Activated naive CD4-positive, alpha-beta T cell treated with anti-CD3 and anti-CD28 coated beads, Interleukin-2, amount 10 ng/mL, durations not matched to agents 7 days and 5 days (primary cell): ENCODE results near the gene ADCY10.
"Not testable (repeated sequence)": the region's sequence is repeated elsewhere in the genome, so short reads cannot be mapped to it uniquely, and the experiment has no call there.

Source experiments
- CTCF ChIA-PET: fragments of 350-600 bp; sonication (Branson Sonifier 250); formaldehyde crosslinking; loops from one replicate; lab custom pipeline; 2021; ENCODE audit warnings: antibody characterized with exemption; lab: Charles Lee
- DNase-seq: peaks from one replicate; pipeline ENCODE4 v3.0.0-alpha.2; 2020
- H3K27ac Mint-ChIP-seq: one replicate; pipeline ENCODE4 v1.8.0; 2021; ENCODE audit warnings: mild to moderate bottlenecking, moderate library complexity, mixed read lengths
- H3K27me3 Mint-ChIP-seq: one replicate; pipeline ENCODE4 v1.8.0; 2021; ENCODE audit warnings: mild to moderate bottlenecking, mixed read lengths
- H3K36me3 Mint-ChIP-seq: one replicate; pipeline ENCODE4 v1.8.0; 2021; ENCODE audit warnings: mixed read lengths
- H3K4me1 Mint-ChIP-seq: one replicate; pipeline ENCODE4 v1.8.0; 2021; ENCODE audit warnings: mixed read lengths
- H3K4me3 Mint-ChIP-seq: one replicate; pipeline ENCODE4 v1.8.0; 2021; ENCODE audit warnings: mild to moderate bottlenecking, moderate library complexity, mixed read lengths
- H3K9me3 Mint-ChIP-seq: one replicate; pipeline ENCODE4 v1.8.0; 2021; ENCODE audit warnings: mixed read lengths

Gene ADCY10

DNA sequence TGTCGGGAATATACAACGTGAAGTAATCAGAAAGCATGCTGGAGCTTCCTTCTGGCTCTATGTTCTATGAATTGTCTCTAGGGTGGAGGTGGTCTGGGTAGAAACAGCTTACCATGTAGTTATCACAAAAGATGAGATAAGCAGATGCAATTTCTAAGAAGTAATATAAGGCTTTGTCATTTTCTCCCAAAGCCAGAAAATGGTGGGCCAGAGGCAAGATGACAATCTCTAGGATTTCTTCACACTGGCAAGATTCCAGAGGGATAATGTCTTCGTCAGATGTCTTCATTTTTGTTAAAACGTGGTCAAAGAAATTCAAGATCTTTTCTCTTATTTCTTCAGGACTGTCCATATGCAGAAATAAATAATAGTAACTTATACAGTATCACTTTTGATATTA is 77.7 kb downstream of the ADCY10 start:
- no peak for DNase-seq
- CTCF ChIA-PET = no interaction called here
- Mint-ChIP-seq H3K36me3 (no peaks in the 10 kb centered on the region), H3K27ac (no peak overlapping the region), H3K27me3 (peaks cover 15% of the 10 kb centered on the region), H3K4me1 (peaks cover 5% of the 10 kb centered on the region), H3K9me3 (no peaks in the 10 kb centered on the region), H3K4me3 (no peak overlapping the region)

DNA sequence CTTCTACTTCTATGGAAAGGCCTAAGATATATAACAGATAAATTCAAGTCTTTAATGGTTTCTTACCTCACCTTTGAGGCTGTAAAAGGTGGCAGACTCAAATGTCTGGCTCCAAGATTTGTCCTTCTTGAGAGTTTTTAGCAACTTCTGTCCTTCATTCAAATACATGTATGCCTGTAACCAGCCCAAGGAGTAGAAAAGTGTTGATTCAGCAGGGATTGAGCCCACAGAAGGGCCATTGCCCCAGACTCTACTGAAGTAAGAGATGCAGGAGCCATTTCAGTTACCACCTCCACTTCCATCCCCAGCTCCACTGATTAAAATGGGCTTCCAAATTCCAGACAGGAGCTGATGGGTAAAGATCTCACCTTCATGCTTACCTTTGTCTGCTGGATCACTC is 80.0 kb downstream of the ADCY10 start:
- H3K4me3 Mint-ChIP-seq = no peak overlapping the region
- peaks cover 12% of the 10 kb centered on the region for H3K27me3 Mint-ChIP-seq
- DNase-seq = no peak
- H3K36me3 Mint-ChIP-seq = no peaks in the 10 kb centered on the region
- CTCF ChIA-PET = no interaction called here
- H3K4me1 Mint-ChIP-seq = peaks cover 5% of the 10 kb centered on the region
- H3K9me3 Mint-ChIP-seq = no peaks in the 10 kb centered on the region
- H3K27ac Mint-ChIP-seq = no peak overlapping the region

DNA sequence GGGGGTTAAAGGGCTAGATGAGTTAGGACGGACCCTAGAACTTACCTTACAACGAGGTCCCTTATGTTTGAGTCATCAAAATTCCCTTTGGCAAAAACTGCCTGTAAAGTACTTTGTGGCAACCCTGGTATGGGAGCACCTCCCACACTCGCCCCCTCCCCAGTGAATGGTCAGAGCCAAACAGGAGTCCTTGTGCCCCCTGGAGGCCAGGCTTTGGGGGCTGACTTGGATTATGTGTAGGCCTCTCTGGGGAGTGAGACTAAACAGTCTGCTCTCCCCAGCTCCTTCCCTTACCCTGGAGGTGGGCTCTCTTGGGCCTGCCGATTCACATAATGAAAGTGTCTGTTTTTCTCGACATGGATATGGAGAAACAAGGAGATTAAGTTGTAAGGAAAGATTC is 81.2 kb downstream of the ADCY10 start:
- H3K9me3 Mint-ChIP-seq = no peaks in the 10 kb centered on the region
- peaks cover 5% of the 10 kb centered on the region for H3K4me1 Mint-ChIP-seq
- DNase-seq = no peak
- peaks cover 11% of the 10 kb centered on the region for H3K27me3 Mint-ChIP-seq
- CTCF ChIA-PET = no interaction called here
- no peak overlapping the region for H3K4me3 Mint-ChIP-seq
- no peak overlapping the region for H3K27ac Mint-ChIP-seq
- H3K36me3 Mint-ChIP-seq = no peaks in the 10 kb centered on the region

DNA sequence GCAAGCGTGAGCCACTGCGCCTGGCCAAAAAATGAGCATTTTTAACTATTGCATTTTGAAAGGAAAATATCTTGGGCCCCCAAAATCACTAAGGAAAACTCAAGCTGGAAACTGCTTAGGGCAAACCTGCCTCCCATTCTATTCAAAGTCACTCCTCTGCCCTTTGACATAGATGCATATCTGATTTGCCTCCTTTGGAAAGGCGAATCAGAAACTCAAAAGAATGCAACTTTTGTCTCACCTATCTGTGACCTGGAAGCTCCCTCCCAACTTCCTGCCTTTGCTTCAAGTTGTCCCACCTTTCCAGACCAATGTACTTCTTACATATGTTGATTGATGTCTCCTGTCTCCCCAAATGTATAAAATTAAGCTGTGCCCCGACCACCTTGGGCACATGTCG is 83.3 kb downstream of the ADCY10 start:
- not testable (repeated sequence) for H3K4me3 Mint-ChIP-seq, DNase-seq, H3K9me3 Mint-ChIP-seq, H3K36me3 Mint-ChIP-seq, H3K27ac Mint-ChIP-seq, H3K4me1 Mint-ChIP-seq
- CTCF ChIA-PET = interaction anchor here (0.8 kb wide), 1 partner anchor 252 kb away, joined by 3 read pairs; no protein-coding TSS in a partner anchor
- H3K27me3 Mint-ChIP-seq = peaks cover 20% of the 10 kb centered on the region

DNA sequence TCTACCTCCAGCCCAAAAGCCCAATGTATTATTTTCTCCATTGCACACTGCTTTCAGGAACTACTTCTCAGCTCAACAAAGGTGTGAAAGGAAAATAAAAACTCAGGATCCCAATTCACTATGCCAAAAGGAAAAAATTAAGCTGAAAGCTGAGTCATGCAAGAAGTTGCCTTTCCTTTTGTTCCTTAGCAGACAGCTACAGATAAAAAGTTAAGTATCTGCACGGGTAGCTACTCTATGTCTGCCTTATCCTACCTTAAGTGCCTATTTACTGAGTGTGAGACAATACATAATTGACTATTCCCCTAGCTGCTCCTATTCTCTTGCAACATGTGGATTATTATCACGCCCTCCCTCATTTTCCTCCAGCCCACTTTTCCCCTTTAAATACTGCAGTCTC is 84.1 kb downstream of the ADCY10 start:
- DNase-seq = no peak
- H3K27me3 Mint-ChIP-seq = peaks cover 17% of the 10 kb centered on the region
- no peaks in the 10 kb centered on the region for H3K36me3 Mint-ChIP-seq
- H3K27ac Mint-ChIP-seq = no peak overlapping the region
- no peak overlapping the region for H3K4me3 Mint-ChIP-seq
- CTCF ChIA-PET = interaction anchor here (0.5 kb wide), 1 partner anchor 272 kb away, joined by 3 read pairs; no protein-coding TSS in a partner anchor
- no peaks in the 10 kb centered on the region for H3K4me1 Mint-ChIP-seq
- H3K9me3 Mint-ChIP-seq = no peaks in the 10 kb centered on the region

DNA sequence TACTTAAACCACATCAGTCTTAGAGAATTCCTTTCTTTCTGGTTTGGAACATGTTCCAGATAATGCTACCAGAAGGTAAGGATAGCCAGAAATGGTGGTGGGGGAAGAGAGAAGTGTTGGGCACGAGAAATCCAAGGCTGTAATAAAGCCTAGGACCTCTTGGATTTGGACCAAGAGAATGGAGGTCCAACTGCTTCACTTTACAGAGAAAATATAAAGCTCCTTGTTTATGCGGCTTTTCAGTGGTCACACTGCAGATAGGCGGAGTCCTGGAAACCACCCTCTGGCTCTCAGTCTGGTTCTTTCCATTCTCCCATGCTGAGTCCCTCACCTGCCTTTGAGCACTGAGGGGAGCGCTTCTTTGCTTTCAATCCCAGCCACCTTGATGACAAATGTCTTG is 87.8 kb downstream of the ADCY10 start:
- Mint-ChIP-seq H3K4me3 (no peak overlapping the region), H3K36me3 (no peaks in the 10 kb centered on the region), H3K4me1 (peaks cover 5% of the 10 kb centered on the region), H3K9me3 (no peaks in the 10 kb centered on the region), H3K27ac (no peak overlapping the region), H3K27me3 (peaks cover 32% of the 10 kb centered on the region)
- CTCF ChIA-PET = interaction anchor here (0.6 kb wide), 1 partner anchor 260 kb away, joined by 3 read pairs; no protein-coding TSS in a partner anchor
- DNase-seq = no peak

DNA sequence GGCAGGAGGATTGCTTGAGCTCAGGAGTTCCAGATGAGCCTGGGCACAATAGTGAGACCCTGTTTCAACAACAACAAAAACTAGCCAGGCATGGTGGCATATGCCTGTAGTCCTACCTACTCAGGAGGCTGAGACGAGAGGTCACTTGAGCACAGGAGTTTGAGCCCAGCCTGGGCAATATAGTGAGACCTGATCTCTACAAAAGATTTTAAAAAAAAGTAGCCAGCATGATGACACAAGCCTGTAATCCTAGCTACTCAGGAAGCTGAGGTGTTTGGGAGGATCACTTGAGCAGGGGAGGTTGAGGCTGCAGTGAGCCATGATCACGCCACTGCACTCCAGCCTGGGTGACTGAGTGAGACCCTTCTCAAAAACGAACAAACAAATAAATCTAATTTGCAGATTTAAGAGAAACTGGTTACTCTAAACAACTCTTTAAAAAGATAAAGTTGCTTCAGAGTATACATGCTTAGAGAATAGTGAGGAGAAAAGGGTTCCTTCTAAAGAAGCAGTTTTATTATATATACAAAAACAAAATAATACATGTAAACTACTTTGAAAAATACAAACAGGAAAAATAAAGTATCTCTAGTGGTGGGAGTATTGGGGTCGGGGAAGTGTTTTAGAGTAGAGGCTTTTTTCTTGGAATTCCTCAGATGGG is 88.4 kb downstream of the ADCY10 start:
- DNase-seq = no peak
- H3K4me1 Mint-ChIP-seq = peaks cover 5% of the 10 kb centered on the region
- no peaks in the 10 kb centered on the region for H3K9me3 Mint-ChIP-seq
- CTCF ChIA-PET = no interaction called here
- no peak overlapping the region for H3K27ac Mint-ChIP-seq
- H3K27me3 Mint-ChIP-seq = peaks cover 34% of the 10 kb centered on the region
- no peak overlapping the region for H3K4me3 Mint-ChIP-seq
- H3K36me3 Mint-ChIP-seq = no peaks in the 10 kb centered on the region

DNA sequence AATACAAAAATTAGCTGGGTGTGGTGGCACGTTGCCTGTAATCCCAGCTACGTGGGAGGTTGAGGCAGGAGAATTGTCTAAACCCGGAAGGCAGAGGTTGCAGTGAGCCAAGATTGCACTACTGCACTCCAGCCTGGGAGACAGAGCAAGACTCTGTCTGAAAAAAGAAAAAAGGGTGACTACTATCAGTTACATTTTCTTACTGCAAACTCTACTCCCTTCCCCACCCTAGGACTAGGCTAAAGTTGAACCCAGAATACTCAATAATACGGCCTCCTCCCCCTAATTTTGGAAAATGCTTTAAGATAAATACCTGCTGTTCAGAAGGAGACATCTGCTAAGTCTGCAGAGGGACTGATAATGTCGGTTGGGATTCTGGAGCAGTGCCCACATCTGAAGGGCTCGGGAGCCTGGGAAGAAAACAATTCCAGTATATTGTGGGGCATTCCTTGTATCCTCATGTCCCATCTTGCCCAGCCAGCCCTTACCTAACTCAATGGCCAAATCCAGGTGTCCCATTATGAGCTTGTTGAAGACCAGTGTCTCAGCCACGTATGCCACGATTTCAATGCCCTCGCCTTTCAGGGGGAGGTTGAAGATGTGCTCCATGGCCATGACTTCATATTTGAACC is 89.7 kb downstream of the ADCY10 start:
- DNase-seq = no peak
- Mint-ChIP-seq H3K9me3 (no peaks in the 10 kb centered on the region), H3K4me1 (peaks cover 12% of the 10 kb centered on the region), H3K27me3 (peaks cover 43% of the 10 kb centered on the region), H3K27ac (no peak overlapping the region), H3K36me3 (no peaks in the 10 kb centered on the region), H3K4me3 (no peak overlapping the region)
- CTCF ChIA-PET = no interaction called here

DNA sequence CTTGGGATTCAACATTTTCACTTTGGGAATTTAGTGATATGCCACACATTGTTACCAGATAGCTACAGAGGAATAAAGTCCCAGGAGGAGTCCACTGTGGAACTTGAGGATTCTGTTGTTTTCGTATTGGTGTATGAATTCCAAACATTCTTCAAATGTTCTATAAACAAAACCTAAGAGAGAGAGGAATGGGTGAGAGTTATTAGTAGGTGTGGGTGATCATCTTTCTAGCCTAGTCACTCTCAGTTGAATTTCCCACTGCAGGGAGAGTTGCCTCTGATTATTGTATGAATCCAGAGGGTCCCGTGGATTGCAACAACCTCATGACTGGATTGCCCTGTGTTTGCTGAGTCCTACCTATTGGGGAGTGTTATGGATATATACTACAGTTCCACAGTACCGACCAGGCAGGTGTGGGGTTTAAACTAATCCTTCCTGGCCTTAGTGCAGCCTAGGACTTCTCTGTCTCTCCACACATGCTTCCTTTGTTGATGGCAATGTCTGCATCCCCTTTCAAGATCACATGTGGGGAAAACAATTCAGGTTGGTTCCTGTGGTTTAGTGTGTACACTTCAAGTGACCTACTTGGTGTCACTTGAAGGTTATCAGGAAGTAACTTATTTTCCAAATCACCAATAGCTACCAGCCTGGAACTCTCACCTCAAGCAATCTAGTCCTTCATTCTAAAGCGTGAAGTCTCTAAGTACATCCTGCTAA is 91.8 kb downstream of the ADCY10 start:
- Mint-ChIP-seq H3K9me3 (no peaks in the 10 kb centered on the region), H3K27me3 (peaks cover 47% of the 10 kb centered on the region), H3K4me1 (peaks cover 12% of the 10 kb centered on the region), H3K27ac (no peak overlapping the region), H3K36me3 (no peaks in the 10 kb centered on the region), H3K4me3 (no peak overlapping the region)
- DNase-seq = no peak
- CTCF ChIA-PET = interaction anchor here (1.3 kb wide), 1 partner anchor 260 kb away, joined by 4 read pairs; no protein-coding TSS in a partner anchor

DNA sequence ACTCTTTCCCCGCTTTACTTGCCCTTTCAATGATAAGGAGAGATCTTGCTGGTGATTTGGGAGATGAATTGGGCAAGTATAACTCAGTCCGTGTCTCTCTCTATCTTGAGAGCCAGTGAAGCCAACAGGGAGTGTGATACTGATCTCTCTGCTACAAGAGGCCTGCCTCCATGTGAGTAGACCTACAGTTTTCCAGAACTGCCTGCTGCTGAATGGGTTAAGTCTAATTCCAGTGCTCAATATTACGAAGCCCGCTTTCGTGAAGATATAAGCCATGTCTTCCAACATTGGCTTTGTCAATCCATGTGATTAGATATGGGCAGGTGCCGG is 92.6 kb downstream of the ADCY10 start:
- Mint-ChIP-seq H3K27ac (no peak overlapping the region), H3K9me3 (no peaks in the 10 kb centered on the region), H3K36me3 (no peaks in the 10 kb centered on the region), H3K4me1 (peaks cover 12% of the 10 kb centered on the region), H3K4me3 (no peak overlapping the region), H3K27me3 (peaks cover 39% of the 10 kb centered on the region)
- CTCF ChIA-PET = no interaction called here
- no peak for DNase-seq

DNA sequence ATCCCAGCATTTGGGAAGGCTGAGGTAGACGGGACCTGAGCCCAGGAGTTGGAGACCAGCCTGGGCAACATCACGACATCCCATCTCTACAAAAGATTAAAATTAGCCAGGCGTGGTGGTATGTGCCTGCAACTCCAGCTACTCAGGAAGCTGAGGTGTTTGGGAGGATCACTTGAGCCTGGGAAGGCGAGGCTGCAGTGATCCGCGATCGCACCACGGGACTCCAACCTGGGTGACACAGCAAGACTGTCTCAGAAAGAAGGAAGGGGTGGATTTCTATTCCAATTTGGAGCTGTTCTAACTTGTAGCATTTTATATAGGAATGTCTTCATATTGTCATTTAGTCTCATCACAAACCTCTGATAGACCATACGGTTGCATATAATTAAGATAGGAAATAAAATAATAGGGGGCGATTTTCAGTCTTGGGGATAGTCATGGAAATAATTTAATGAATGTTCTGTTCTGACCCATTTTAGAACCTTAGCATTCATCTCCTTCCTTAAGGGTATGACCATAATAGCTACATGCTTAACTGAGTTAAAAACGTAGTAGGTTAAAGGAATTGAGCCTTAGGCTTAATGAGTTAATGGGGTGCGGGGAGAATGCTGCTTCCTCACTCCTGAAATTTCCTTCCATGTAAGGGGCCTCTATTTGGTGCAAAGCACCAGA is 93.1 kb downstream of the ADCY10 start:
- DNase-seq = no peak
- CTCF ChIA-PET = no interaction called here
- Mint-ChIP-seq H3K4me3 (no peak overlapping the region), H3K36me3 (no peaks in the 10 kb centered on the region), H3K9me3 (peaks cover 2% of the 10 kb centered on the region), H3K27ac (no peak overlapping the region), H3K4me1 (peaks cover 12% of the 10 kb centered on the region), H3K27me3 (peaks cover 37% of the 10 kb centered on the region)

DNA sequence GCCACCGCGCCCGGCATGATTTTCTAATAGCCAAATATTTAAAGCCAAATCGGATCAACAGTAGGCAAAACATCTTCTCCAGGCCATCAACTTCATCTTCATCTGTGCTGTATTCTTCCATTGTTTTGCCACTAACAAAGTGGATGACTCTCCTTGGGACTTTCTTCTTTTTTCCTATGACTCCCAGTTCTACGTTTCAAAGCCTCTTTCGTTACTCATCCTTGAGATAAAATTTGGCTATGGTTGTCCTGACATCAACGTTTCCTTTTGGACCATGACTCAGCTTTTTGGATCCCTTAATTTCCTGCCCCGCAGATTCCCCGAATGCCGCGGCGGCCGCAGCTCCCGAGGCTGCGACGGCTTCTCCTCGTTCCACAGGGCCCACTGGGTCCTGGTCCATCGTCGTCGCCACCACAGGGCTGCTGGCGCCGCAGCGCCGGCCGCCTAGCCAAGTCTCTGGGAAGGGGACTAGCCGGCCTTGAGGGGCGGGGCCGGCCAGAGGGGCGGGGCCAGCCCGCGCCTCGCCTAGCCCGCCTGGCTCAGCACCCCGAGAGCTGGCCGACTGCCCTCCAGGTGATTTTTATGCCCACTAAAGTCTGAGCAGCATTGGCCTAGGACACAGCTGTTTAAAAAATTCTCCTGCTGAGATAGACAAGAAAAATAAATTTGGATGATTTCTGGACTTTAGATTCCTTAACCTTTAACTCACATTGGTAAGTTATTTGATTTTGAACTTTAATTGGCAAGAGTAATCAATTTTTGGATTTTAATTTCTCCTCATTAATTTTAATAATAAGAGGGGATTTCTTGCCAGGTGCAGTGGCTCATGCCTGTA is 93.9 kb downstream of the ADCY10 start:
- peak overlapping the region; percentile 59 for H3K4me3 Mint-ChIP-seq
- DNase-seq = peak; percentile 31
- peaks cover 8% of the 10 kb centered on the region for H3K9me3 Mint-ChIP-seq
- CTCF ChIA-PET = no interaction called here
- H3K36me3 Mint-ChIP-seq = no peaks in the 10 kb centered on the region
- no peak overlapping the region for H3K27ac Mint-ChIP-seq
- H3K4me1 Mint-ChIP-seq = peaks cover 12% of the 10 kb centered on the region
- peaks cover 37% of the 10 kb centered on the region for H3K27me3 Mint-ChIP-seq

DNA sequence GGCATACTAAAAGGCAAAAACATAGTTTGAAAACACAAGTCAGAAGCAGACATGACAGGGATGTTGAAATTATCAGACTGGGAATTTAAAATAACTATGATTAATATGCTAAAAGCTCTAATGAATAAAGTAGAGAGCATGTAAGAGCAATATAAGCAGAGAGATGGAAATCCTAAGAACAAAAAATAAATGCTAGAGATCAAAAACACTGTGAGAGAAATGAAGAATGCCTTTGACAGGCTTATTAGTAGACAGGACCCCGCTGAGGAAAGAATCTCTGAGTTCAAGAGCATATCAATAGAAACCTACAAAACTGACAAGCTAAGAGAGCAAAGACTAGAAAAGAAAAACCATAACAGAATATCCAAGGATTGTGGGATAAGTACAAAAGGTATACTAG is 98.3 kb downstream of the ADCY10 start:
- no peak overlapping the region for H3K4me3 Mint-ChIP-seq
- H3K9me3 Mint-ChIP-seq = peaks cover 15% of the 10 kb centered on the region
- no peak for DNase-seq
- H3K36me3 Mint-ChIP-seq = peaks cover 2% of the 10 kb centered on the region
- peaks cover 35% of the 10 kb centered on the region for H3K27me3 Mint-ChIP-seq
- peaks cover 7% of the 10 kb centered on the region for H3K4me1 Mint-ChIP-seq
- CTCF ChIA-PET = no interaction called here
- H3K27ac Mint-ChIP-seq = no peak overlapping the region

DNA sequence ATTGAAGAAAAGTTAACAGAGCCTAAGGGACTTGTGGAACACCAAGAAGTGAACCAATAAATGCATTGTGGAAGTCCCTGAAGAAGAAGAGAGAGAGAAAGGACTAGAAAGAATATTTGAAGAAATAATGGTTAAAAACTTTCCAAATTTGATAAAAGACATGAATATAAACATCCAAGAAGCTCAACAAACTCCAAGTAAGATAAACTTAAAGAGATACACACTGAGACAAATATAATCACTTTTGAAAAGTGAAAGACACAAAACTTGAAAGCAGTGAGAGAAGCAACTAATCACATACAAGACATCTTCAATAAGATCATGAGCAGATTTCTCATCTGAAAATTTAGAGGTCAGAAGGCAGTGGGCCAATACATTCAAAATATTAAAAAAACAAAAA is 101.0 kb downstream of the ADCY10 start:
- Mint-ChIP-seq H3K27ac (no peak overlapping the region), H3K4me3 (no peak overlapping the region), H3K9me3 (peaks cover 15% of the 10 kb centered on the region), H3K27me3 (peaks cover 25% of the 10 kb centered on the region), H3K4me1 (no peaks in the 10 kb centered on the region), H3K36me3 (peaks cover 2% of the 10 kb centered on the region)
- CTCF ChIA-PET = no interaction called here
- no peak for DNase-seq
